ENCODE measurements around the gene WDR88.
"Not testable (repeated sequence)": the region's sequence is repeated elsewhere in the genome, so short reads cannot be mapped to it uniquely, and the experiment has no call there.

The WDR88 gene, protein sequence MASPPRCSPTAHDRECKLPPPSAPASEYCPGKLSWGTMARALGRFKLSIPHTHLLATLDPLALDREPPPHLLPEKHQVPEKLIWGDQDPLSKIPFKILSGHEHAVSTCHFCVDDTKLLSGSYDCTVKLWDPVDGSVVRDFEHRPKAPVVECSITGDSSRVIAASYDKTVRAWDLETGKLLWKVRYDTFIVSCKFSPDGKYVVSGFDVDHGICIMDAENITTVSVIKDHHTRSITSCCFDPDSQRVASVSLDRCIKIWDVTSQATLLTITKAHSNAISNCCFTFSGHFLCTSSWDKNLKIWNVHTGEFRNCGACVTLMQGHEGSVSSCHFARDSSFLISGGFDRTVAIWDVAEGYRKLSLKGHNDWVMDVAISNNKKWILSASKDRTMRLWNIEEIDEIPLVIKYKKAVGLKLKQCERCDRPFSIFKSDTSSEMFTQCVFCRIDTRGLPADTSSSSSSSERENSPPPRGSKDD

DNA sequence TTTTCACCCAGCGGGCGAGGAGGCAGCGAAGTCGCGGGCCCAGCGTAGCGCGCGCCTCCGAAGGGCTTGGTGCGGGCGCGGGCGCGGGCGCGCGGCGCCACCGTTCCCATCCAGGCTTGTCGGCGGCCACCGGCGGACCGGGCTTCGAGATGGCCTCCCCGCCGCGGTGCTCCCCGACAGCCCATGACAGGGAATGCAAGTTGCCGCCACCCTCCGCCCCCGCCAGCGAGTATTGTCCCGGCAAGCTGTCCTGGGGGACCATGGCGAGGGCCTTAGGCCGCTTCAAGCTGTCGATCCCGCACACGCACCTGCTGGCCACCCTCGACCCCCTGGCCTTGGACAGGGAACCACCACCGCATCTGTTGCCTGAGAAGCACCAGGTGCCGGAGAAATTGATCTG is at the start of gene WDR88:
Gene WDR88 (plus strand): TSS at position 94 of the 400 bp plus-strand sequence. CDS start 56 bp downstream, at position 150.
- DNase-seq, result no peak

DNA sequence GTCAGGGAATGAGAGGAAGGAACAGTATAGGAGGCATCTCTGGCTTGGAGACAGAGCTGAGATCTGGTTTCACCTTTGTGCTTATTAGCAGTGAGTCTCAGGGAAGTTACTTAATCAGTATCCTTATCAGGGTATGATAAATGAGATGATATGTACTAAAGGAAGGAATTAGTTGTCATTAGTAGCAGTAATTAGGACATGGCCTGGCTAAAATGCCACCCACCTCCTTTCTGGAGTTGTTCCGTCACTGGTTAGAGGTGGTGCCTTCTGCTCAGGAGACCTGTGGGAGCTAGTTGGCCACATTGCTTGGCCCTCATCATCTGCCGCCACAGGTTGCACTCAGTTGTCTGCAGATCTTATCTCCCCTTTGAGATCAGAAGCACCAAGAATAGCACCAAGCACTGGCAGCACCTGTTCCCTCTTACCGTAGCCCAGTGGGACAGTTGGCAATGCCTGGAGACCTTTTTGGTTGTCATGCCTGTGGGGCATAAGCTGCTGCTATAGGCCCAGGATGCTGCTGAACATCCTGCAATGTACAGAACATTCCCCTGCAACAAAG is 46.3 kb upstream of the WDR88 start:
- DNase-seq, result no peak

DNA sequence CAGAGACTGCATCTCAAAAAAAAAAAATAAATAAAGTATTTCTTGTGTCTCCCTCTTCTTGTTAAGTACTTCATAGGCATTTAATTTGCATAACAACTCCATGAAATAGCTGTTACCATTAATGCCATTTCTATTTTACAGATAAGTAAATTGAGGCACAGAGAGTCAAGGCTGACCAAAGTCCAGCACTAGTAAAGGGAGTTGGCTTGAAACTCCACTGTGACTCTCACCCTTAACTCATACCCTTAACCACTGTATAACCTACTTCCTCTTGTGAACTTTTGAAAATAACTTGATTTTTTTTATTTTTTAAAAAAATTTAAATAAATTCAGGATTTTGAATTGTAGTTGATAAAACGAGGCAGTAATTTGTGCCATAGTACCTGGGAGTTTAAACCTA is 45.0 kb upstream of the WDR88 start:
- no peak for DNase-seq

DNA sequence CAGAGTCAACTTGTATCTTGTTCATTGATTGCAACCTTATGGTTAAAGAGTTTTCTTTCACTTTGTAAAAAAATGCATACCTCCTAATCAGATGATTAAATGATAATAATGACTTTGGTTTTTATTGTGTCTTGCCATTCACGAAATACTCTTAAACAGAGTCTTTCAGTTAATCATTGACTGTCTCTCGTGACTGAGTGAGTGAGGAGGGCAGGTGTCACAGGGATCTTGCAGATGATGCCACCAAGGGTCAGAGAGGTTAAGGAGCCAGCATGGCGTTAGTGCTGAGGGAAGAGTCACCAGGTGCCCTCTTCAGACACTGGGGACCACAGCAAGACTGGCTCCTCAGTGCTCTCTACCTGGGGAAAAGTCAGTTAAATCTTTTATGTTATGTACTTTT is 42.9 kb upstream of the WDR88 start:
- no peak for DNase-seq

DNA sequence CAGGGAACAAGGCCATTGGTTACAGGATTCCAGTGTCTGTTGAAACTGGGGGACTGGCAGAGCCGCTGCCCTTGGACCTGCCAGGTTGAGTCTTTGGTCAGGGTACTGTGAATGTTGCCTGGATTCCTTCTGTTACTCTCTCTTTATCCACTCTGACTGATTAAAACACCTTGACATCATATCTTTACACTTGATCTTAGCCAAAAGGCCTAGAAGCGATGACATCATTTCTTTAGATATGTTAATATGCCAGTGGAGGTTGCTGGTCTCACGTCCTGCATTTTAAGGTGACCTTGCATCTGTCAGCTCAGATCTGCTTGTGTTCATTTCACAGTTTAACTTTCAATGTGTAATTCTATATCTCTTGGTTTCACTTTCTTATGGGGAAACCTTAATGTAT is 41.7 kb upstream of the WDR88 start:
- DNase-seq, result no peak

DNA sequence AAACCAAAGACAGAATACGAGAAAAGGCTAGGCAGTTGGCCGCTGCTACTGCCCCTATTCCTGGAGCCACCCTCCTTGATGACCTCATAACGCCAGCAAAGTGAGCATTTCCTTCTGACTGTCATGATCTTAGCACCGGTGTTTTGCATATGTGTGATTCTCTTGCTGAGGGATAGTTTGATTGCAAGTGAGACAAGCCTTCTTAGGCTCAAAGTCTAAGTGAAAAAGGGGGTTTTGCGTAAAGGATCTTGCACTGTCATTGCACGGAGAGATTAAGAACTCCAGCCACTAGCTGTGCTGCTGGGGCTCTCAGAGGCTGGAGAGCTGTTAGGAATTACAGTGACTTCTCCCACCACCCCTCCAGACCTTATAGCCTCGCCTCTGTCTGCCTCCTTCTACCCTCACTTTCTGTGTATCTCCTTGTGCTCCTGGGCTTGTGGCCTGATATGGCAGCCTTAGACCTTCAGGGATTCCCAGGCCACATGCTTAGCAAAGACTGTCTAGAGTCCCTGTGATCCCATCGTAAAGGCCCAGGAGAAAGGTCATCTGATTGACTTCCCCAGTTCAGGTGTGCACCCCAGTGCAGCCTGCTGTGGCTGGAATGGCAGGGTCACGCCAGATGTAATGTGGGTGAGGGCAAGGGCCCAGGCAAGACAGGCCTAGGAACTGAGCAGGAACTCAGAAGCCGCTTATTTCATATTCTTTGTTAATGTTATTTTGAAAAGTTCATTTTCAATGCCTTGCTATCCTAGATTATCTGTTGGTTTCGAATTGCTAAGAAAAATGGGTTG is 38.3 kb upstream of the WDR88 start:
- no peak for DNase-seq

DNA sequence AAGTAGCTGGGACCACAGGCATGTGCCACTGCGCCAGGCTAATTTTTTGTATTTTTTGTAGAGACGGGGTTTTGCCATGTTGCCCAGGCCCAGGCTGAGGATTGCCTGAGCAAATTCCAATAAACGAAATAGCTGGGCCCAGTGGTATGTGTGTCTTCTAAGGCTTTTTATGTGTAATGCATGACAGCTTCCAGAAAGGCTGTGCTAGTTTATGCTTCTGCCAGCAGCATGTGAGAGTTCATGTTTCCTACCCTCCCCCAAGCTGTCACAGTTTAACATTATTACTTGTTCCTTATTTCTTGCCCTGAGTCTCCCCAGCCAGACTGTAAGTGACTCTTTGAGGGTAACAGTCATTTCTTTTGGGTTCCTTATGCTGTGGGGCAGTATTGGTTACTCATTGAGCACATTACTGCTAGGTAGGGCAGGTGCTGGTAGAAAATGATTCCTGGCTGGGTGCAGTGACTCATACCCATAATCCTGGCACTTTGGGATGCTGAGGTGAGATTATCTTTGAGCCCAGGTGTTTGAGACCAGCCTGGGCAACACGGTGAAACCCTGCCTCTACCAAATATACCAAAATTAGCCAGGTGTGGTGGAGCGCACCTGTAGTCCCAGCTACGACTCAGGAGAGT is 37.4 kb upstream of the WDR88 start:
- DNase-seq, result no peak

DNA sequence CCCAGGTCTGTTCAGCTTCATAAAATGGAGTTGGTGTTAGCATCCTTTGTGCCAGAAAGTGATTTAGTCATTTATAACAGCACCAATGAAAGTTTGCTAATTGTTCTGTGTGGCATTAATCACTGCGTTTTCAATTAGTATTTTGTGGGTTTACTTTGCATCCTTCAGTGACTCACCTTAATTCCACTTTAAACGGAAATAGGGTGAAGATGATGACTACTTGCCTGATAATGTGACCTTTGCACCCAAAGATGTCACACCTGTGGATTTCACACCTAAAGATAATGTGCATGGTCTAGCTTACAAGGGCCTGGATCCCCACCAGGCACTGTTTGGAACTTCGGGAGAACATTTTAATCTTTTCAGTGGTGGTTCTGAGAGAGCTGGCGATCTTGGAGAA is 35.9 kb upstream of the WDR88 start:
- no peak for DNase-seq

DNA sequence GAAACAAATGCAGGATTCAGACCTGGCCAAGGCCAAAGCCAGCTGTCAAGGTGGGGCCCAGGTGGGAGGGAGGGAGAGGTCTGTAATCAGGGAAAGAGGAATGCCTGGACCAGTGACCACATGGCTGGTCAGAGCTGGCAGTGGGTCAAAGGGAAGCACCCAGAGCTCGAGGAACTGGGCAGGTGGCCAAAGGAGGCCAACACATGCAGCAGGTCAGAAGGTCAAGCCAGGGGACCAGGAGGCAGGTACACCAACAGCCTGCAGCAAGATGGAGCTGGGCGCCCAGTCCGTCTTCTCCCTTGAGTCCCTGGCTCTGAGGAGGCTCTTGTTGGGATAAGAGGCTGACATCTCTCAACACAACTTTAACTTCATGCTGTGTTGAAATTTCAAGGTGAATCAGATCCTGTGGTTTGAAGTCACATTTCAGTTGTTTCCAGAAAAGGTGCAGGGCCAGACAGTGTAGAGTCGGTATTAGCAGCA is 33.8 kb upstream of the WDR88 start:
- peak; percentile 58 for DNase-seq

DNA sequence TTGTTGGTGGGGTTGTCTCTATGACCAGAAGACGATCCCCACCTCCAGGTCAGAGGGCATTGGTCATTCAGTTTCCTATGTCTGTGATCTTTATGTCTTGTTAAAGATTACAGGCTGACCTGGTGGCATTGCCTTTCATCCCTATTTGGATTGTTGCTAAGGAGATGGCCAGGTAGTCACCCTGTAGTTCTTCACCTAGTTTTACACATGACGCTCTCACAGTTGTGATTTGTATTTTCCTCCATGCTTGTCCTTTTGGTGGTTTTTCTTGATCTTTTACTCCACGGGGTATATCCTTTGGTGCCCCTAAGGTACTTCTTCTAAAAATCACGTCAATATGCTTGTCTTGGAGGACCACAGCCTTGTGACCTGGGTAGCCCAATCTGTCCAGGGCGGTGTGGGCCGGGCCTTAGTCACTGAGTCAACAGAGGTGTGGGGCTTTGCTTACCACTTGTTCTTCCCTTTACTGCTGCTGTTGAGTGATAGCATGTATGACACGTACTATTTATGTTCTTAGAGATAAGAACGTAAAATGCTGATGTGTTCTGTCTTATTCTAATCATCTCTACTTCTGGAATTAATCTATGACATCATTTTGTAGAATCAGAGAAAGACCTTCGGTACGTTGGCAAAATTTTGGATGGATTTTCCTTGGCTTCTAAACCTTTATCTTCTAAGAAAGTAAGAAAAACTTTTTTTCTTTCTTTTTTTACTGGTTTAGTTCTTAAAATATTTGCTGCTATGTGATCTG is 30.8 kb upstream of the WDR88 start:
- no peak for DNase-seq

DNA sequence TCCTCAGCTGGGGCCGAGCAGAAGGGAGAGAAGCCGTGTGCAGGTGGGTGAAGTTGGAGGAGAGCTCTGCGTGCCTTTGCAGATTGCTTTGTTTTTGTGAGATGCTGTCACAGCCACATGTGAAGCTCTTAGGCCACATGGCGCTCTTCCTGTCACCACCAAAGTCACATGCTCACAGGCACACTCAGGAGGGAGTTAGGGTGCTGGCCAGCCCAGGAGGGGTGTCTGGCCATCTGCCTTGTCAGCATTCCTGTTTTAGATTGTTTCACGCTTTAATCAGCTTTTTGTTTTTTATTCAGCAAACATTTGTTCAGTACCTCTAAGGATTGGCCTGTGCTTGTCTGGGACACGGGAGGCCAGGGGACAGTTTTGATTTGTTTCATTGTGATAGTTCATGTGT is 29.0 kb upstream of the WDR88 start:
- DNase-seq, result no peak

DNA sequence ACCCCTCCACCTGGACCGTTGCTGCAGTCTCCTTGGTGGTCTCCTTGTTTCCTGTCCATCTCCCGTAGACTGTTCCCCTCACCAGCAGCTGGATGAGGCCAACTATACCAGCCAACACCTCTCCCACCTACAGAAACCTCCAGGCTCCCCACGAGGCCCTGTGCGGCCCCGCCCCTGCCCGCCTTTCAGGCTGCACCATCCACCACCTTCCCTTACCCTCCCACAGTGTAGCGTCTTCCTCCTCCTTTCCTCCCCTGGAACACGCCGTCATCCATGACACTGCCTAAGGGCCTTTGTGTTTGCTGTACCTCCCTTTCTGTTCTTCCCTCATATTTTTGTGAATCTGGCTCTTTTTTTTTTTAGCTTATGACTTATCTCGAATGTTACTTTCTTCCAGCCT is 23.8 kb upstream of the WDR88 start:
- DNase-seq, result no peak

DNA sequence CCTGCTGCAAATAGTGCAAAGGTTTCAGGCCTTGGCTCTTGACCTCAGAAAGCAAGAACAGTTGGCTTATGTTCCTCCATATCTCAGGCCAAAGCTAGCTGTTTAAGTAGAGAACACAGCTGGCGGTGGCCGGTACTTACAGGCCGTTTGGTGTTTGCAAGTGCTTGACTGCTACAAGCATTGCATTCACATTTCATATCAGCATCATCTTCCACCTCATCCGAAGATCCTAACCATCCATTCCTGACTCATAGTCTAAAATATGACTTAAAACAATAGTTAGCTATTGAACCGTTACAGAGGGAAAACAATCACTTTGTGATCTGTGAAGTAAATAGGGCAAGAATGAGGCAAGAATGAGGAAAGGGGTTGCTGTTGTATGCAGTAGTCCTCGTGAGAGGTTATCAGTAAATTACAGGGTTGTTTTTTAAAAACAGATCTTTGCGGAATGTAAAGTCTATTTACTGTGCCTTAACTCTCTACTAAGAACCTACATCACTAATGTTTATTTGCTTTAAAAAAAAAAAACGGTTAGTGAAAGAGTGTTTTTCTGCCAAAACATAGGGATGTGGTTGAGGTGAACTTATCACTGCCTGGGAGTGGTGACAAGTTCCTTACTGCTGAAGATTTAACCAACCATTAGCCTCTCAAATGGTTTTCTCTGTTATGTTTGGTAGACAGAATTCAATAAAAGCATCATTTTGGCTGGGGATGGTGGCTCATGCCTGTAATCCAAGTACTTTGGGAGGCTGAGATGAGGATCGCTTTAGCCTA is 21.6 kb upstream of the WDR88 start:
- peak; percentile 82 for DNase-seq

DNA sequence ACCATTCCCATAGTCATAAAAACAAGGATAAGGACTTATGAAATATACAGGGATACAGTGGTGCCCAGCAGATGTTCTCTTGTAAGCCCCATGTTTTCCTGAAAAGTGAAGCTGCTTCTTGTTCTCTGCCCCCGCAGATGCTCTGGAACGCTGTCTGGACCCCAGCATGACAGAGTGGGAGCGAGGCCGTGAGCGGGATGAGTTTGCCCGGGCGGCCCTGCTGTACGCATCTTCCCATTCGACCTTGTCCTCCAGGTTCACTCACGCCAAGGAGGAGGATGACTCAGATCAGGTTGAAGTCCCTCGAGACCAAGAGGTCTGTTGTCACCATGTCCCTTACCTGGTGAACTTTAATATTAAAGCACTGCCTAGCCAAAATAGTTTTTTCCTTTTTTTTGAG is 20.3 kb upstream of the WDR88 start:
- DNase-seq, result no peak

DNA sequence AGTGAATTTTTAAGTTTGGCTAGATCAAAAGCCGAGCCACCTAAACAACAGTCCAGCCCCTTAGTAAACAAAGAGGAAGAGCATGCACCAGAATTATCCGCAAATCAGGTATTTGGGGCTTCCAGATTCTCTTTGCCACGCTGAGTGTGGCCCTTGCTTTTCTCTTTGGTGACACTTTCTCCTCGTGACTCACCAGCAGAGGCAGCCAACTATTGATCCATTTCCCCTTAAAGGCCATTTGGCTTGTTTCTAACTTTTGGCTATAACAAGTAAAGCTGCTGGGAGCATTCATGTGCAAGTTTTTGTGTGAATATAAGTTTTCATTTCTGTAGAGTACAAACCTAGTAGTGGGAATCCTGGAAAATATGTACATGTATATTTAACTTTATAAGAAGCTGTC is 17.6 kb upstream of the WDR88 start:
- no peak for DNase-seq

DNA sequence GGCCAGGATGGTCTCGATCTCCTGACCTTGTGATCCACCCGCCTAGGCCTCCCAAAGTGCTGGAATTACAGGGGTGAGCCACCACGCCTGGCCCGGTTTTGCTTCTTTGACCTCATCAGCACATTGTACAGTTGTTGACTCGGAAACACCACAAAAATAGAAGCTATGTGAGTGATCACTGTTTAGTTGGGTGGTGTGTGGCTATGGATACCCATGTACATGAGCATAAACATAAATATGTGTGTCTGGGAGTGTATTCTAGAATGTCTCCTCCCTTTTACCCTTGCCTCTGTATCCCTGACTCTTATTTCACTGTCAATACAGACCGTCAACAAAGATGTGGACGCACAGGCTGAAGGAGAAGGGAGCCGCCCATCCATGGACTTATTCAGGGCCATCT is 14.4 kb upstream of the WDR88 start:
- DNase-seq, result no peak

DNA sequence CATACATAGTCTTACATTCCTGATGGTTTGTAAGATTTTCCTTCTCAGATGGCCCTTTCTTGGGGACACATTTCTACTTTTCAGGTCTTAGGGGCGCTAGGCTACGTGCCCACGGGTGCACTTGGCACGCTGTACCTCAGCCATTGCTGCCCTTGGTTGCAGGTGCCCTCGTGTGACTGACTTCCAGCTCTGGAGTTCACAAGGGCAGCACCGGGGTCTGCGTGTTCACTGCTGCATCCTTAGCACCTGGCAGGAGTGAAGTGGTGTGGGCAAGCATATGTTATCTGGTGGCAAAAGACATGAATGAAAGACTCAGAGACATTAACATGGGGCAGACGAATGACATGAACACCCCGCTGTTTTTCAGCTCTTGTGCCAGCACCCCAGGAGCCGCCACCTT is 13.3 kb upstream of the WDR88 start:
- DNase-seq, result no peak

DNA sequence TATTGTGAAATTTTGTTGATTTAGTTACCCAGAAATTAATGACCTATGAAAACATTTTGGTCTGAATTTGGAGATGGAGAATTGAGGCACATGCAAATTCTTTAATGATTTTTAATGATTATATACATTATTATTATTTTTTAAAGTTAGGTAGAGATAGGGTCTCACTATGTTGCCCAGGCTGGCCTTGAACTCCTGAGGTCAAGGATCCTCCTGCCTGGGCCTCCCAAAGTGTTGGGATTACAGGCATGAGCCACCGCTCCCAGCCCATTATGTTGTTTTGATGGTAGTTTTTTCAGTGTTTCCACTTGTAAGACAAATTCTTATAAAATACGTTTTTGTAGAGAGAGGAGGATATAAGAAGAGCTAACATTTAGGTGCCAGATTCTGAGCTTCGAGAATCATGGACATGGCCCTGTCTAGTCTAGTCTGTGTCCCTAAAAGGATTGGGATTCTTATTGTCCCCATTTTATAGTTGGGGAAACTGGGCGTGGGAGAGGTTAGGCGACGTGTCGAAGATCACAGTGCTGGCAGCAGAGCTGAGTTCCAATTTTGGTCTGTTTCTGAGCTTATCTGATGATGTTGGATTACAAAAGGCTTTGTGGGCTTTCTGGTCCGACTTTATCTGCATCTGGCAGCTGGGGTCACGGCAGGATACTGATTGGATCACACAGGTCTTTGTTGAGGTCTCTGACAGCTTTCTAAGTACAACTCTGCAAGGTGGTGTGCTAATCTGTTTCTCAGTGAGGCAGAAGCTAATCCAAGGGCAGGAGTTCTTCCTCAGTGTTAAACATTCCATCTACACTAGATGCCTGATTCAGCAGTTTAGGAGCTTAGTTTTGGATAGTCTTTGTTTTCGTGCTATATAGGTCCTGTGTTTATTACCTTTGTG is 7.5 kb upstream of the WDR88 start:
- DNase-seq, result no peak

DNA sequence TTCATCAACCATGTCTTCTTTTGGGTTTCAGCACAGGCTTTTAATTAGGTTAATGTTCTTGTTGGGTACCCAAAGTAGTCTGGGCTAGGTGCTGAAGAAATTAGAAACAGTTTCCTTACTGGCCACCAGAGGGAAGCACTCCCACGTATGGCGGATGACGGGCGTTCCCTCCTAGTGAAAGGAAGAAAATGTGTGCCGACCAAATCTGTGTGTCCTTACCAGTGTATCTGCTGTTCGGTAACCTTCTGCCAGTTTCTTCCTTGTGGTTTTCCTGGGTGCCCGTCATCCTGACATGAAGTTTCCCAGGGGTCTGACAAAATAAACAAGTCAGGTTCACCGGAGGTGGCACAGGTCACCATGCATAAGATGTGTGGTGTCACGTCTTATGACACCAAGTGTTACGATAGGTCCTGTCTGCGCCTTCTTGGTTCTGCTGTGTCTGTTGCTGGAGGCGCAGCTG is 6.0 kb upstream of the WDR88 start:
- DNase-seq, result peak; percentile 74

DNA sequence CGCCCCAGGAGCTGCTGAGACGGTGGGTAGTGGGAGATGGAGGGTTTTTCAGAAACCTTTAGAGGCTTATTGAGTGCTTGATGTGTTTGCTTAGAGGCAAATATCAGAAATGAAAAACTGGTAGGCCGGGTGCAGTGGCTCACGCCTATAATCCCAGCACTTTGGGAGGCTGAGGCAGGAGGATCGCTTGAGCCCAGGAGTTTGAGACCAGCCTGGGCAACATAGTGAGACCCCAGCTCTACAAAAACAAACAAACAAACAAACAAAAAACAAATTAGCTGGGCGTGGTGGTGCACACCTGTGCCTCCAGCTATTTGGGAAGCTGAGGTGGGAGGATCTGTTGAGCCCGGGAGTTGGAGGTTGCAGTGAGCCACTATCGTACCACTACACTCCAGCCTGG is 5.2 kb upstream of the WDR88 start:
- DNase-seq, result not testable (repeated sequence)

DNA sequence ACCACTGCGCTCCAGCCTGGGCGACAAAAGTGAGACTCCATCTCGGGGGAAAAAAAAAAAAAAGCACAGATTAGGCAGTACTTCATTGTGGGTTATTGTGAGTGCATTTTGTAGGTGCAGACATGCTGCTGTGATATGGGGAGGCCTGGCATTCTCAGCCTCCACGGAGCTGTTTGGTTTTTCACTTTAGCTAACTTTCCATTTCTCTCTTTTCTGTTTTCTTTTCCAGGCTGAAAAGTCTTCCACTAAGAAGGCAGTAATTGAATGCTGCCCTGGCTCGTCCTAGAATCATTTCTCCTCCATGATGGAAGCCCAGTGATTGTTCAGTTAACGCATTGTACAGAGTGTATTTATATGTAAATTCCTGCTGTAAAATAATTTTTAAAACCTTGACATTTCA is 2.0 kb upstream of the WDR88 start:
- no peak for DNase-seq
